Medulla oblongata (tissue), 1 donor: ENCODE results near the gene IMMP2L.
"Not testable (repeated sequence)": the region's sequence is repeated elsewhere in the genome, so short reads cannot be mapped to it uniquely, and the experiment has no call there.

Source experiments
- DNase-seq: peaks from one replicate; pipeline ENCODE4 v3.0.0-alpha.2; 2015; ENCODE audit errors: extremely low spot score

IMMP2L gene

GRCh38 chr7:110733221-110733620 lies 829.1 kb downstream of the IMMP2L start:
- DNase-seq = no peak

- DNase-seq = no peak
Measured at GRCh38 chr7:110724811-110725210, 837.5 kb downstream of the IMMP2L start.

DNA sequence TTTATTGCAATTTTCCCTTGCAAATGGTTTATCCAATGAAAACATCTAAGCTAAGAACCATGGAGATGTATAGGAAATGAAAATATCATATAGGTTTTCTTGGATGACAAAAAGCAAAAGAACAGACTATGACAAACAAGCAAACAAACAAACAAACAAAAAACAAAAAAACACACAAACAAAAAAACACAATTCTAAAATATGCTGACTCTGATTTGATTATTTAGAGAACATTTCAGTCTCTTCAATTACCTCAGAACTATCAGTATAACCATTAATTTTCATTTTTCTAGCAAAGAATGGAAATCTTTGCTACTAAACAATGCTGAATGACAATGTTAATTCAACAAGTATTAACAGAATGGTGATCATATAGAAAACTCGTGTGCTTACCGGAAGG lies 840.9 kb downstream of the IMMP2L start:
- no peak for DNase-seq

DNA sequence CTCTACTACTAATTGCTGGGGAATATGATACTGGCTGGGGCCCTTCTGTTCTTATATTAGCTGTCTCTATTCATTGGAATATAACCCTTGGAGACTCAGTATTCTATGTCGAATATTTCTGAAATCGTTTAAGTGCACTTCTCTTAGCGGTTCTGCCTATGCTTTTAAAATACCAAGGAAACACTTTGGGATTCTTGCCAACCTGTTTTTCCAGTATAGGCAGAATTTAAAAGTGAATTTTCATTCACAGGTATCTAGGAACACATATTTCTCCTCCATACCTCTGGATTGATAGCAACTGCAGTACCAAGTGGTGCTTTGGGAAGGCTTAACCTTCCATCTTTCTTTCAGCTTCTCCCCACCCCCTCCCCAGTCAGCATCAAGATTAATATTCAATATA lies 841.7 kb downstream of the IMMP2L start:
- DNase-seq = no peak

DNA sequence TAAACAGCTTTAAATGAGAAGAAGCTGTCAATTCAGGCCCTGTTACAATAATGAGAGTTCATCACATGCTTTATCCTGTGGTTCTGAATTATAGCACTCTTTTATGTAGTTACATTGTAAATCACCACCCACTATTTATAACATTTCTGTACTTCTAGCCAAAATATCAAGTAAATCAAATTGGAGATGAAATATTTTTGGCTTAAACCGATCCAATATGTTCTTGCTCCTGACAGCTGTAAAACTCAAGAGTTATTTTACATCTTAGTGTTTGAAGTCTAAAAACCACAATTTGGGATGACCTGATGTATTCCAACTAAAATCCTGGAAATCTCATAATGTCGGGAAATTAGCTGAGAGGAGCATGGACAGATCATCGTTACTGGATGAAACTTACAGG lies 842.6 kb downstream of the IMMP2L start:
- DNase-seq = no peak

DNA sequence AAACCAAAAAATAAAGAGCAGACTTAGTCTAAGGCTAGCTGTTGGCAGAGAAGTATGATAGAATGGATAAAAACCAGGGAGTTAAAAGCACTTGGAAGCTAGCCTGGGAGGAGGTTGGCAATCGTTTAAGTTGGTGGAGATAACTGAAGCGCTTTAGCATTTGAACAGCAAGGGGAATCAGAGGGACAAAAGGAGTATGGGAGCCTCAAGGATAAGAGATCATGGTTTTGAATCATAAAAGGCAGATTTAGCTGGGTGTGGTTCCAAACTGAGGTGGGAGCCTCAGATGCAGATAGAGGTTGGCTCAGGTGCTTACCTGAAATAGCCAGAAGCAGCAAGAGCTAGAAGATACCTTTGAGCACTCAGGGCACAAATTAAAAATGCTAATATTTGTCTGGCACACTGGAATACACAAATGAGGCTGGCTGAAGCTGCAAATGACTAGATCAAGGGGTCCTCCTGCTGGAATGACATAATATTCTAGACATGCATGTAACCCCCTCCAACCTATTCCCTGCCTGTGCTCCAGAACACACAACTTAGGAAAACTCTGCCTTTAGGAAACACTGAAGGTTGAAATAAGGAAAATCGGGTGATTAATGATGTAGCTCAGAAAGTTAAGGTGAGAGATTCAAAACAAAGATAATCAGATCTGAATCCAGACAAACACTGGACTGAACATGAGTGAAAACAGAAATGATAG lies 843.6 kb downstream of the IMMP2L start:
- no peak for DNase-seq

GRCh38 chr7:110704225-110704624 lies 858.1 kb downstream of the IMMP2L start:
- DNase-seq = no peak

GRCh38 chr7:110698576-110698975 lies 863.7 kb downstream of the IMMP2L start:
- DNase-seq = no peak

DNA sequence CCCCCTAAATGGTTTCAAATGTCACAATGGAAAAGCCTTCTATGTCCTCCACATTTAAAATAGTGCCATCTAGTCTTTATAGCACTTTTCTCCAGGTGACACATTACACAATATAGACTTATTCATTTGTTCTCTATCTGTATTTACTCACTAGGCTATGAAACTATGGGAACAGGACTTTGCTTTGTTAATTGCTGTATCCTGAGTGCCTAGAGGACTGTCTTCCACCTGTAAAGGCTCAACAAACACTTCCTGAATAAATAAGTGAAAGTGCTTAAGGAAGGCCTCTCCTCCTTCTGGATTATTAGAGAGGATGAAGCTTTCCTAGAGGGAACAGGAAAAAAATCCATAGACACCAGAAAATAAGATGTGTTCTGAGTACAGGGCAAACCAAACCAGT lies 868.9 kb downstream of the IMMP2L start:
- no peak for DNase-seq

GRCh38 chr7:110688908-110689307 lies 873.4 kb downstream of the IMMP2L start:
- DNase-seq = no peak

- DNase-seq = no peak
Measured at GRCh38 chr7:110685899-110686298, 876.4 kb downstream of the IMMP2L start.

GRCh38 chr7:110681941-110682340 lies 880.4 kb downstream of the IMMP2L start:
- no peak for DNase-seq

- no peak for DNase-seq
Measured at GRCh38 chr7:110677405-110677804, 884.9 kb downstream of the IMMP2L start.

DNA sequence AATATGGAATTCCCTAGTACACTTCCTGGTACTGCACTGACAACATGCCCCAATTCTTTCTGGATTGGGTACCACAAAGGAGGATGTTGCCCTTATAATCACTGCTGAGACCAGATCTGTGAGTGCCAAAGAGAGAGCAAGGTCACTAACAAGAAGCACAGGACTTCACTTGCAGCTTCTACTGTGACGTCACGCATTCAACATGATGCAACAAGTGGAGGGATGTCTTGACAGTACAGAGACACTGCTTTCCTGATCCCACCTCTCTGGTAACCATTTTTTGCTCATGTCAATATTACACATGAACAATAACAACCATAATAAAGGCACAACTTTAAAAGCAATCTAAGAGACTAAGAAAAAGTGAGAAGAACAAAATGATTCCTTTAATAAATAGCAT lies 885.5 kb downstream of the IMMP2L start:
- no peak for DNase-seq

DNA sequence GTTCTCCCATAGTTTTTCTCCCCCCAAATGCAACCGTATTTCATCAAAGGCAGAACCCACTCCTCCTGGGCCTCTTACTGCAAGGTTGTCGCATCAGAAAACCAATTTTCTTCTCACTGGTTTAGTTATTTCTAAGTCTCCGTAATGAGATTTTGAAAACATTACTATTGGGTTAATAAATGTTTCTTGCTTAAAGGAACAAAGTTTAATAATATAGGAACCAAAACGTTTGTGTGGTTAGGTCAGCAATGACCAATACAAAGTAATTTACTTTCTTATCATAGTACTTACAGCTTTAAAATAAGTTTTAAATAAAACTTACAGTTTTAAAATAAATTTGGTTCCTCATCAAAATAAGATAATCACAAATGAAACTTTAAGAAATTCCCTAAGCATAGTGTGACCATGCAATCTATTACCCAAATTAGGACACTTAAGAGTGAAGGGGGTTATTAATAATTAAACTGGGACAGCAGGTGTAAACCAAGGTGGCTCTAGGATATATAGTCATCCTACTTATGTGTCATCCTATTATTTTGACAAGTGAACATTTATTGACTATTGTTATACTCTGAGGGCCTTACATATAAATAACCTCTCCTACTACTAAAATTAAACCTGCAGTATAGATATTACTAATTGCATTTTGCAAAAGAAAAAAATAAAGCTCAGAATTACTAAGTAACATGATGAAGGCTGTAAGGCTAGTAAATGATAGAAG lies 886.7 kb downstream of the IMMP2L start:
- no peak for DNase-seq

GRCh38 chr7:110673148-110673547 lies 889.1 kb downstream of the IMMP2L start:
- no peak for DNase-seq

DNA sequence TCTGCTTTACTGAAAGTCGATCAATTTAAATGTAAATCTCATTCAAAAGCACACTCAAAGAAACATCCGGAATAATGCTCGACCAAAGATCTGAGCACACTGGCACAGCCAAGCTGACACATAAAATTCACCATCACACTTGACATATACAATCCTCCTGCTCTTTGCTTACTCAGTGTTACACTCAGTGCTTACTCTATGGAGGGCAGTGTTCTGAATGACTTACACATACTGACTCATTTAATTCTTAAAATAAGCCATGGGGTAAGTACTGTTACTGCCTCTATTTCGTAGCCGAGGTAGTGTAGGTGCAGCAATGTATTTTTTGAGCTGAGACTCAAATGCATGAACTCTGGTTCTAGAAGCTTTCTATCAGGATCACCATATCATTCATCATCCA lies 892.9 kb downstream of the IMMP2L start:
- no peak for DNase-seq

GRCh38 chr7:110664803-110665202 lies 897.5 kb downstream of the IMMP2L start:
- DNase-seq = no peak

- not testable (repeated sequence) for DNase-seq
Measured at GRCh38 chr7:110660637-110661036, 901.7 kb downstream of the IMMP2L start.

- no peak for DNase-seq
Measured at GRCh38 chr7:110650328-110650727, 912.0 kb downstream of the IMMP2L start.

DNA sequence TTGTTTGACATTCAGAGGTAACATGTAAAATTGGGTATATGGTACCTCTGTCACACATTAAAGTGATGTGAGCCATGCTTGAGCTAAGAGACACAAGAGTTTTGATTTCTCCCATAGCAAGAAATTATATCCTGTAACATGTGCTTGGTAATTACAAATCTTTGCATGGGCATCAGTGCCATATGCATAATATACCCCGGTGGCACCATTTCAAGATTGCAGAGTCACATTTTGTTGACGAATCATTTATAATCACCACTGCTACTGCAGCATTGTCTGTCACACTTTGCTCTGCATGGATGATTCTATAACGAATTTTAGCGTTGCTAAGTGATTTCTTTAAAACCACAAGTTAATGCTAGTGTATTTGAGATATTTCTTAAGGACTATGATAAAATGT lies 915.0 kb downstream of the IMMP2L start:
- no peak for DNase-seq

DNA sequence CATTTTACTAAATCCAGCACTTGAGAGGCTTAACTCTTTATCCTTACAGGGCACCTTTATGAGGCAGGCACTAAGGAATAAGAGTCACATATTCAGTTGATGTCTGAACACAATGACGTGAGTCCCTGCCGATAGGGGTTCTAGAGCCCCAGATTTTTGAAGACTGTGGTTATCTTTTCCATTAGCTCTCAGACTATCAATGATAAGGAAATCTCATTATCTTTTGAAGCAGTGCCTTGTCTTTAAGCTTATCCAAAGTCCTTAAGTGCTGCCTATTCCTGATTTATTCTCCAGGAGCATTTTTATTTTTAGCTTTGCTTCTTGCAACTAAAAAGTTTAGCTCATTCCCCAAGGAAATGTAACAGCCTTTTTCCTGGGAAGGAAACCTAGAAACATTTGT lies 915.5 kb downstream of the IMMP2L start:
- no peak for DNase-seq

DNA sequence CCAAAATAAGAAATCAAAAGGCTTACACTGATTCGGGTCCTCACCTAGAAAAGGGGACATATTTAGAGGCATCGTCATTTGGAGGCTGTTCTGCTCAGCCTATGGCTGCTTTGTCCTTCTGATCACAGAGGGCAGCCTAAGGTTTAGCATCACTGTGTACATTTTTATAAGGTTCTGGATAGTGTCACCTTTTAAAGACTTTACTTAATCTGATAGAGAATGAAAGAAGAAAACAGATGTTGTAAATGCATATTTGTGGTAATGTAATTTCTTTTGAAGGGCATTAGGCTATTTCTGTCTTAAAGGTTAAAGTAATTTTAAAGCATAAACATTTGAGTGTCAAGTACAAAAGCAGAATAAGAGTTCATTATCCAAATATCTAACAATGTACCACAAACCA lies 916.7 kb downstream of the IMMP2L start:
- DNase-seq = no peak

- DNase-seq = no peak
Measured at GRCh38 chr7:110645060-110645459, 917.2 kb downstream of the IMMP2L start.
